Activated T-cell treated with anti-CD3 and anti-CD28 coated beads, Interleukin-2, amount 50 U/mL, for 72 hours (primary cell): Measurements from ENCODE around the gene GIPC1. TPM values are rescaled to one million over a fixed set of nuclear protein-coding genes. Genes with fewer than 3 reads are reported as not detected.

ENCODE experiments used
- ATAC-seq, 2 donors: fragments of 150-1000 bp; cut with Tn5 transposase; replicated peaks in 1 of 2; 2 replicates each; pipeline ENCODE4 v1.10.0; 2021; ENCODE audit warnings: moderate library complexity in 2 of 2, mild to moderate bottlenecking in 1 of 2
- DNase-seq, 2 donors: peaks; one replicate each; pipeline ENCODE4 v3.0.0; 2021 to 2022; ENCODE audit warnings: mixed read lengths in 1 of 2
- H3K27ac Mint-ChIP-seq: one replicate; pipeline ENCODE4 v1.8.0; 2022; ENCODE audit warnings: mild to moderate bottlenecking, moderate library complexity, mixed read lengths
- H3K27me3 Mint-ChIP-seq: one replicate; pipeline ENCODE4 v1.8.0; 2022; ENCODE audit warnings: low read depth, mixed read lengths
- H3K36me3 Mint-ChIP-seq, 2 donors: one replicate each; pipeline ENCODE4 v1.8.0; 2022; ENCODE audit warnings: mixed read lengths in 2 of 2, mild to moderate bottlenecking in 1 of 2; ENCODE audit not compliant: insufficient read depth in 2 of 2
- H3K4me1 Mint-ChIP-seq: one replicate; pipeline ENCODE4 v1.8.0; 2022; ENCODE audit warnings: low read depth, mixed read lengths
- H3K4me3 Mint-ChIP-seq, 2 donors: one replicate each; pipeline ENCODE4 v1.8.0; 2022; ENCODE audit warnings: mild to moderate bottlenecking in 2 of 2, mixed read lengths in 2 of 2, moderate library complexity in 2 of 2
- H3K9me3 Mint-ChIP-seq, 2 donors: one replicate each; pipeline ENCODE4 v1.8.0; 2022; ENCODE audit warnings: mixed read lengths in 2 of 2
- total RNA-seq, 2 donors: library from RNA; stranded (reverse); gene quantifications; one replicate each; pipeline ENCODE4 v1.2.3, GENCODE V29; 2022

Gene GIPC1
- total RNA-seq, 2 donors from 2014 or later = 24.1 to 28.6 TPM

DNA sequence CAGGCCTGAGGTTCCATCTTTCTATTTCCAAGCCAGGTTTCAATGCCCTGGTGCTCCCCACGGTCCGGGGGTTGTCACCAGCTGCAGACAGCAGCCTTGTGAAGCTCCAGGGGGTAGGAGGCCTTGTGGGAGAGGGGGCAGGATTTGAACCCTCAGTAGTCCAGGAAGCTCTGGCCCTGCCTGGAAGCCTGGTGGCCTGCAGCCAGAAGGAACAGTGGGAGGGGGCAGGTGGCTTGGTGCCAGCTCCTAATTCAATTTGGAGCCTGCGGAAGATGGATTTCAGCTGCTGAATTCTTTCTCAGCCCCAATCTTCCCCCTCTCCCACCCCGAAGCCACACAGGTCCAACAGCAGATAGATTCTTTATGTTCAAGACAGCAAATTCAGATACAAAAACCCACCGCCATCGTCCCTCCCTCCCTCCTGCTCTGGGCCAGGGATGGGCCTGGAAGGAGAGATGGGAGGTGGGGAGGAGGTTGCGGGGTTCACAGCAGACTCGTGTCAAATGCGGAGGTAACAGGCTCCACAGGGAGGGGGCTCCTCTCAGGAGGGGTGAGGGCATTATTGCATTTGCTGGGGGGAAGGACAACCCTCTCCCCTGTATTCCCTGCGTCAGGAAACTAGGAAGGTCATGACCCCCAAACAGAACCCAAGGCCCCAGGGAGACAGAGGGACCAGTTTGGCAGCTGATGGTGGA lies 18.4 kb downstream of the GIPC1 start:
- no peak for DNase-seq
- no peaks in the 10 kb centered on the region for H3K9me3 Mint-ChIP-seq

GRCh38 chr19:14476673-14477401 lies 19.1 kb downstream of the GIPC1 start:
- peaks cover 40% of the 10 kb centered on the region for H3K4me1 Mint-ChIP-seq
- no peak overlapping the region for H3K4me3 Mint-ChIP-seq
- H3K9me3 Mint-ChIP-seq = no peaks in the 10 kb centered on the region
- H3K27me3 Mint-ChIP-seq = peaks cover 17% of the 10 kb centered on the region
- ATAC-seq (no peak), DNase-seq (no peak)
- no peak overlapping the region for H3K27ac Mint-ChIP-seq
- H3K36me3 Mint-ChIP-seq = no peaks in the 10 kb centered on the region

More for the DNA sequence above, 18.4 kb downstream of the GIPC1 start:
- H3K4me3 Mint-ChIP-seq = no peak overlapping the region
- peaks cover 17% of the 10 kb centered on the region for H3K27me3 Mint-ChIP-seq
- ATAC-seq = no peak
- H3K27ac Mint-ChIP-seq = no peak overlapping the region
- peaks cover 37% of the 10 kb centered on the region for H3K4me1 Mint-ChIP-seq
- no peaks in the 10 kb centered on the region for H3K36me3 Mint-ChIP-seq

DNA sequence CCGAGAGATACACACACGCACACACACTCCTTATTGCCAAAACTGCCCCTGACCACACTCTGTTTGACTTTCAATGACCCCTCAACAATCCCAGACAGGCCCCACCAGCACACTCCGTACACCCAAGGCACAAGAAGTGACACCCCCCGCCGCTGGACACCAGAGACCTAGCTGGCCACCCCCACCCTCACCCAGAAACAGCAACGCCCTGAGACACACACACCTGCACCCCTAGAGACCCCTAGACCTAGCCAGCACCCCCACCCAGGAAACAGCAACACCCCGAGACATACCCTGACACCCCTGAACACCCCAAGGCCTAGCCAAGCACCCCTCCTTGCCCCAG lies 19.6 kb downstream of the GIPC1 start:
- Mint-ChIP-seq H3K9me3 (no peaks in the 10 kb centered on the region), H3K4me3 (no peak overlapping the region)

DNA sequence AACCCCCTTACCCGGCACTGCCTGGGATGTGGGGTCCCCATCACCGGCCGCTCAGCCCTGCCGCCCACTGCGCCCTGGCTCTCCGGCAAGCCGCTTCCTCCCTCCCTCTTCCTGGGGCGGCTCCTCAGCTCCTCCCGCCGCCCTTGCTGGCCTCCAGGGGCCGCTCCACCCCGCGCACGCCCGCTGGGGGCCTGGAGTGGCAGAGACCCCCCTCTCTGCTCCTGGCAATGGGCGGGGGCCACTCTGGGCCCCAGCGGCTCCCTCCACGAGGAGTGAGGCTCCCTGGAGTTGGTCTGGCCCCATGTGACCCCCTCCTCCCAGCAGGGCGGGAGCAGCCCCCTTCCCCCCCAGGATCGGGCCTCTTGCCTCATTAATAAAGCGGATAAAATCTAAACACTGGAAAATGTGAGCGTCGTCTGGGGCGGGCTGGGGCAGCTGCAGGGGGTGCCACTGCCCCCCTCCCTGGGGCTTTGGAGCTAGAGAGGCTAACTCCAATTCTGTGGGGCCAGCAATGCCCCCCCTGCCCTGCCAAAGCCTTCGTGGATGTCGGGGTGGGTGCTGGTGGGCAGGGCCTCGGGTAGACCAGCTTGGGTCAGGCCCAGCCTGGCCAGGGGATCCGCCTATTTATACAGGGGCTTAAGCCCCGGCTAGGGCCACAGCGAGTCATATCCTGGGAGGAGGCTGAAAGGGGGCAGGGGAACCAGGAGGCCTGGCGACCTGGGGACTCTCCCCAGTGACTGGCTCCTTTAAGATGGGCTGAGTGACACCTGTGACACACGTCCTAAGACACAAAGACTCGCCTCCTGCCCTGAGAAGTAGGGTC lies 20.5 kb downstream of the GIPC1 start, which contains the start of gene PTGER1:
Gene PTGER1 (minus strand): TSS at position 104 of the 823 bp plus-strand sequence. CDS start 1,034 bp downstream, outside the sequence.
- peak; percentile 67 to 70 for DNase-seq
- Mint-ChIP-seq H3K27ac (no peak within 1 kb of the TSS), H3K27me3 (peaks cover 17% of the 10 kb centered on the region), H3K4me3 (peak within 1 kb of the TSS; percentile 67 to 70), H3K9me3 (no peaks in the 10 kb centered on the region), H3K4me1 (peaks cover 36% of the 10 kb centered on the region), H3K36me3 (no peaks in the 10 kb centered on the region)
- peak; percentile 68 to 72 for ATAC-seq

More for the DNA sequence above, 19.6 kb downstream of the GIPC1 start:
- no peak overlapping the region for H3K27ac Mint-ChIP-seq
- no peak for DNase-seq
- no peaks in the 10 kb centered on the region for H3K36me3 Mint-ChIP-seq
- H3K27me3 Mint-ChIP-seq = peaks cover 17% of the 10 kb centered on the region
- ATAC-seq = no peak
- H3K4me1 Mint-ChIP-seq = peaks cover 40% of the 10 kb centered on the region

- peaks cover 17% of the 10 kb centered on the region for H3K27me3 Mint-ChIP-seq
- no peaks in the 10 kb centered on the region for H3K9me3 Mint-ChIP-seq
- peak overlapping the region; percentile 66 to 67 for H3K4me3 Mint-ChIP-seq
- no peak overlapping the region for H3K27ac Mint-ChIP-seq
- H3K4me1 Mint-ChIP-seq = peaks cover 36% of the 10 kb centered on the region
- ATAC-seq (no peak), DNase-seq (no peak)
- H3K36me3 Mint-ChIP-seq = no peaks in the 10 kb centered on the region
These were observed 21.1 kb downstream of the GIPC1 start for GRCh38 chr19:14474827-14475226.

GRCh38 chr19:14473978-14474578 lies 21.8 kb downstream of the GIPC1 start:
- Mint-ChIP-seq H3K9me3 (no peaks in the 10 kb centered on the region), H3K4me3 (peak overlapping the region; percentile 66 to 67), H3K27ac (no peak overlapping the region), H3K27me3 (peaks cover 17% of the 10 kb centered on the region), H3K36me3 (no peaks in the 10 kb centered on the region), H3K4me1 (peaks cover 36% of the 10 kb centered on the region)
- DNase-seq (peak in 1 of 2 donors; percentile 17), ATAC-seq (no peak)

- H3K4me3 Mint-ChIP-seq = peak overlapping the region; percentile 70
- H3K27me3 Mint-ChIP-seq = peaks cover 17% of the 10 kb centered on the region
- ATAC-seq (no peak), DNase-seq (peak in 1 of 2 donors; percentile 17)
- H3K36me3 Mint-ChIP-seq = peaks cover 2% of the 10 kb centered on the region in 2 donors
- no peak overlapping the region for H3K27ac Mint-ChIP-seq
- peaks cover 36% of the 10 kb centered on the region for H3K4me1 Mint-ChIP-seq
- H3K9me3 Mint-ChIP-seq = no peaks in the 10 kb centered on the region
These were observed 22.6 kb downstream of the GIPC1 start for GRCh38 chr19:14473073-14473977.

GRCh38 chr19:14472202-14472938 lies 23.6 kb downstream of the GIPC1 start:
- ATAC-seq = peak; percentile 59 to 60
- H3K36me3 Mint-ChIP-seq = peaks cover 2 to 4% of the 10 kb centered on the region in 2 donors
- H3K27ac Mint-ChIP-seq = no peak overlapping the region
- H3K4me3 Mint-ChIP-seq = peak overlapping the region; percentile 70
- peaks cover 36% of the 10 kb centered on the region for H3K4me1 Mint-ChIP-seq
- DNase-seq = peak; percentile 88 to 89
- H3K9me3 Mint-ChIP-seq = no peaks in the 10 kb centered on the region
- peaks cover 17% of the 10 kb centered on the region for H3K27me3 Mint-ChIP-seq

- ATAC-seq (no peak), DNase-seq (no peak)
- Mint-ChIP-seq H3K9me3 (no peaks in the 10 kb centered on the region), H3K27me3 (peaks cover 17% of the 10 kb centered on the region), H3K27ac (no peak overlapping the region), H3K36me3 (peaks cover 2 to 6% of the 10 kb centered on the region in 2 donors), H3K4me3 (peak overlapping the region in 1 of 2 donors; percentile 22), H3K4me1 (peaks cover 34% of the 10 kb centered on the region)
These were observed 24.3 kb downstream of the GIPC1 start for GRCh38 chr19:14471436-14472187.

DNA sequence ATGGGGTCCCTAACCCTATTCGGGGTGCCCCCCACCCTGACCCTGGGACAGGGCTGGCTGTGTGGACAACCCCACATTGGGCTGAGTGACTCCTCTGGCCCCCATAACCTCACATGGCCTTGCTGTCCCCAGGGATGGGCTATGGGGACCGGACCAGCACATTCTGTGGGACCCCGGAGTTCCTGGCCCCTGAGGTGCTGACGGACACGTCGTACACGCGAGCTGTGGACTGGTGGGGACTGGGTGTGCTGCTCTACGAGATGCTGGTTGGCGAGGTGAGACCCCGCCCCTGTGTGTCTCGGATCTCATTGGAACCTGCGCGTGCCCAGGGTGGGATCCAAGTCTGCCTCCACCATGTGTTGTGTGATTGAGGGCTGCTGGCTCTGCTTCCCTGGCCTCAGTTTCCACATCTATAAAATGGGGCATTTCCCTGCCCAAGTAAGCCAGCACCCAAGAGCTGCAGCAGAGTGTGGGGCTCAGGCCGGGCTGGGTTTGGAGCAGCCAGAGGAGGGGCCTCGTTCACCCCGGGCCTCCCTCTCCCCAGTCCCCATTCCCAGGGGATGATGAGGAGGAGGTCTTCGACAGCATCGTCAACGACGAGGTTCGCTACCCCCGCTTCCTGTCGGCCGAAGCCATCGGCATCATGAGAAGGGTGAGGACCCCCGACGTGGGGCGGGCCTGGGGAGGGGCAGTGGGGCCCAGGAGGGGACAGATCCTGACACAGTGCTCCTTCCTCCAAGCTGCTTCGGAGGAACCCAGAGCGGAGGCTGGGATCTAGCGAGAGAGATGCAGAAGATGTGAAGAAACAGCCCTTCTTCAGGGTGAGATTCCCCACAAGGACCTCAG lies 25.7 kb downstream of the GIPC1 start:
- peaks cover 17% of the 10 kb centered on the region for H3K27me3 Mint-ChIP-seq
- no peak overlapping the region for H3K4me3 Mint-ChIP-seq
- H3K36me3 Mint-ChIP-seq = peaks cover 2 to 8% of the 10 kb centered on the region in 2 donors
- H3K4me1 Mint-ChIP-seq = peaks cover 21% of the 10 kb centered on the region
- no peaks in the 10 kb centered on the region for H3K9me3 Mint-ChIP-seq
- no peak for ATAC-seq
- no peak overlapping the region for H3K27ac Mint-ChIP-seq
- no peak for DNase-seq
